ENCODE data around the gene KCNB1. TPM values are rescaled to one million over a fixed set of nuclear protein-coding genes. Genes with fewer than 3 reads are reported as not detected.

KCNB1 gene
- total RNA-seq, 1 donor from 2014 or later = 2.0 TPM

DNA sequence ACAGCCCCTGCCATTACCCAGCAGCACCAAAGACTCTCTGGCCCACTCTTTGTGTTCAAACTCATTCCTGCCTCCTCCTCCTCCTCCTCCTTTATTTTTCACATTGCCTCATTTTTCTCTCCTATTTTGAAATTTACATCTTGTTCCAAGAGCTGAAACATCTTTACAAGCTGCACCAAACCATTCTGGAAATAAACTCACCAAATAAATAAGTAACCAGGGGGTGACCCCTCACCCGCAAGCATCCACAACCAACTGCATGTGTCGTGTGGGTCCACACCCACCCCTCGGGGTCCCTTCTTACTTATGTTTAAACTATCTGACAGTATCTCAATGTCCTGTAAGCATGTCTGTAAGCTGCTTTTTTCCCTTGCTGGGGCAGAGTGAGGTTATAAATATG is 1.4 kb downstream of the KCNB1 start:
- Histone ChIP-seq H3K4me3 (no peak overlapping the region), H3K4me1 (peaks cover 27% of the 10 kb centered on the region), H3K27ac (no peak overlapping the region), H3K36me3 (no peaks in the 10 kb centered on the region), H3K9me3 (no peaks in the 10 kb centered on the region), H3K27me3 (peaks cover 6% of the 10 kb centered on the region)
- DNase-seq (ENCODE audit: extremely low spot score in 2 of 2) = no peak
- TF ChIP-seq POLR2AphosphoS5 (IDR thresholded peaks at IDR 0.05; ENCODE audit: insufficient read depth in 1 of 2, low read depth in 1 of 2) (no peak), POLR2A (IDR thresholded peaks at IDR 0.05) (no peak)
- TF ChIP-seq, protein P1, sequence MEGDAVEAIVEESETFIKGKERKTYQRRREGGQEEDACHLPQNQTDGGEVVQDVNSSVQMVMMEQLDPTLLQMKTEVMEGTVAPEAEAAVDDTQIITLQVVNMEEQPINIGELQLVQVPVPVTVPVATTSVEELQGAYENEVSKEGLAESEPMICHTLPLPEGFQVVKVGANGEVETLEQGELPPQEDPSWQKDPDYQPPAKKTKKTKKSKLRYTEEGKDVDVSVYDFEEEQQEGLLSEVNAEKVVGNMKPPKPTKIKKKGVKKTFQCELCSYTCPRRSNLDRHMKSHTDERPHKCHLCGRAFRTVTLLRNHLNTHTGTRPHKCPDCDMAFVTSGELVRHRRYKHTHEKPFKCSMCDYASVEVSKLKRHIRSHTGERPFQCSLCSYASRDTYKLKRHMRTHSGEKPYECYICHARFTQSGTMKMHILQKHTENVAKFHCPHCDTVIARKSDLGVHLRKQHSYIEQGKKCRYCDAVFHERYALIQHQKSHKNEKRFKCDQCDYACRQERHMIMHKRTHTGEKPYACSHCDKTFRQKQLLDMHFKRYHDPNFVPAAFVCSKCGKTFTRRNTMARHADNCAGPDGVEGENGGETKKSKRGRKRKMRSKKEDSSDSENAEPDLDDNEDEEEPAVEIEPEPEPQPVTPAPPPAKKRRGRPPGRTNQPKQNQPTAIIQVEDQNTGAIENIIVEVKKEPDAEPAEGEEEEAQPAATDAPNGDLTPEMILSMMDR (IDR thresholded peaks at IDR 0.05) = no peak
- intact Hi-C loops (cut with DNase I) = loop anchor here (5.0 kb wide), 2 partner anchors 99 to 149 kb away; no protein-coding TSS in a partner anchor

DNA sequence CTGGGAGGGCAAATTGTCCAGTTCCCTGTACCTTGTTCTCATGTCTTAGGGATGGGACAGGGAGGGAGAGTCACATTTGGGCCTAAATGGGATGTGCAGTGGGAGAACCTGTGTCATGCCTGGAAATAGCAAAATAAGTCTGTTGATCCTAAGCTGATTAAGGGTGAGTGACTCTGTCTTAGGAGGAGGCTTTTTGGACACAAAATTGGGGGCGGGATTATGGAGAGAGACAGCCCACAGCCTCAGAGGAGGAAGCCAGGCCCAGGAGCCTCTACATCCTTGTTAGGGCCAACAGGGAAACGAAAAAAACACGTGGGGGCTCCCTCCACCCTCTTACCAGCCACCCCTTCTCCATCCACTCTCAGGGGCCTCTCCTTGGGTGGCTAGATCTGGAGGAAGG is 2.2 kb downstream of the KCNB1 start:
- H3K27me3 ChIP-seq = peaks cover 6% of the 10 kb centered on the region
- intact Hi-C loops (cut with DNase I) = loop anchor here (5.0 kb wide), 2 partner anchors 98 to 148 kb away; no protein-coding TSS in a partner anchor
- no peak for DNase-seq (ENCODE audit: extremely low spot score in 2 of 2)
- no peak for TF ChIP-seq POLR2A (IDR thresholded peaks at IDR 0.05)
- TF ChIP-seq, protein P1 (IDR thresholded peaks at IDR 0.05) = no peak
- TF ChIP-seq POLR2AphosphoS5 (IDR thresholded peaks at IDR 0.05; ENCODE audit: insufficient read depth in 1 of 2, low read depth in 1 of 2) = no peak
- peaks cover 27% of the 10 kb centered on the region for H3K4me1 ChIP-seq
- H3K4me3 ChIP-seq = no peak overlapping the region
- no peaks in the 10 kb centered on the region for H3K9me3 ChIP-seq
- no peaks in the 10 kb centered on the region for H3K36me3 ChIP-seq
- H3K27ac ChIP-seq = no peak overlapping the region

DNA sequence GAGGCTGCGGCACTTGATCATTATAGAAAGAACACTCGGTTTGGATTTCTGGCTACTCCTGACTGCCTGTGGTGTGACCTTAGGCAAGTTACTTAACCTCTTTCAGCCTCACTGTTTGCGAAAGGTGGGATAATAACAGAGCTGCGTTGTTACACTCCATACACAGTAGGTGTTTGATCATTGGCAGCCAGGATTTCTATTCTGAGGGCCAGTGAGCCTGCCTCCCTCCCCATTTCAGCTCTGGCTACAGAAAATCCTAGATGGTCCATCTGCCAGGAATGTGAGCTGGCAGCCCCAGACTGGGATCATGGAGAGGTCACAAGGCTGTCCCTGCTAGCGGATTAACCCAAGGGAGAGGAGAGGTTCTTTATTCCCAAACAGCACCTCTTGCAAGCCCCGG is 2.7 kb downstream of the KCNB1 start:
- no peak for DNase-seq (ENCODE audit: extremely low spot score in 2 of 2)
- peaks cover 26% of the 10 kb centered on the region for H3K4me1 ChIP-seq
- no peak overlapping the region for H3K27ac ChIP-seq
- TF ChIP-seq POLR2A (IDR thresholded peaks at IDR 0.05) (no peak), POLR2AphosphoS5 (IDR thresholded peaks at IDR 0.05; ENCODE audit: insufficient read depth in 1 of 2, low read depth in 1 of 2) (no peak)
- TF ChIP-seq, protein P1 (IDR thresholded peaks at IDR 0.05) = no peak
- no peaks in the 10 kb centered on the region for H3K36me3 ChIP-seq
- no peak overlapping the region for H3K4me3 ChIP-seq
- intact Hi-C loops (cut with DNase I) = loop anchor here (5.0 kb wide), 2 partner anchors 97 to 147 kb away; no protein-coding TSS in a partner anchor
- no peaks in the 10 kb centered on the region for H3K9me3 ChIP-seq
- H3K27me3 ChIP-seq = peaks cover 6% of the 10 kb centered on the region

DNA sequence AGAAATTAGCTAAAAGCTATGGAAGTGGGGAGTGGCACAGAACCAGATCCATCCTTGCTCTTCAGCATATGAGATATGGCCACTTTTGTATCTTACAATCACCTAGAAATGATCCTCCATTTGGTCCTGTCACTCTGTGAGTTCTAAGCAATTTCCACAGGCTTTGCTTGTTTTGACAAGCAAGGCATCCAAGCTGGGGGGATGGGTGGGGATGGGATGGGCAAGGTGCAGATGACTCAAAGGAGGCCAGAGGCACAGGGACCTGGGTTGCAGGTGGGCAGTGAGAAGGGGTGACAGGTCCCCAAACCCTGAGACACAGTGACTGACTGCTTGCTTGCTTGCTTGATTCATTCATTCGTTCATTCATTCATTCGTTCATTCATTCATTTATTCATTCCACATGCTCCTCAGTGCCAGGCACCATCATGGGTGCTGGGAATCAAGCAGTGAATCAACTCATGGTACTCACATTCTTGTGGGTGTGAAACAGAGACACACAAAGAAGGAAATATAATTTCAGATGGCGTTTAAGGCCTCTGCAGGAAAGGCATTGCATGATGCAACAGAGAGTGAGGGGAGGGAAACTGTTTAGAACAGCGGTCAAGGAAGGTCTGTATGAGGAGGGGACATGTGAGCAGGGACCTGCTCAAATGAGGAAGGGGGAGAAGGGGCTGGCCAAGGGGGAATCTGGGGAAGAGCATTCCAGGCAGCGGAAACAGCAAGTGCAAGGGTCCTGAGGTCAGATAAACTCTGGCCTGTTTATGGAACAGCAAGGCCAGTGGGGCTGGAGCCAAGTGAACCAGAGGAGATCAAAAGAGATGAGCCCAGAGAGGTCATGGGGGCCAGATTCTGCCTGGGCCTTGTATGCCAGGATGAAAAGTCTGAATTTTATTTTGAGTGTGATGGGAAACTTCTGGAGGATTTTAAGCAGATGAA is 3.4 kb downstream of the KCNB1 start:
- Histone ChIP-seq H3K9me3 (no peaks in the 10 kb centered on the region), H3K36me3 (no peaks in the 10 kb centered on the region), H3K4me1 (peaks cover 18% of the 10 kb centered on the region), H3K27ac (no peak overlapping the region), H3K4me3 (no peak overlapping the region), H3K27me3 (no peaks in the 10 kb centered on the region)
- intact Hi-C loops (cut with DNase I) = no loop called here
- no peak for TF ChIP-seq POLR2A (IDR thresholded peaks at IDR 0.05)
- TF ChIP-seq POLR2AphosphoS5 (IDR thresholded peaks at IDR 0.05; ENCODE audit: insufficient read depth in 1 of 2, low read depth in 1 of 2) = no peak
- TF ChIP-seq, protein P1 (IDR thresholded peaks at IDR 0.05) = no peak
- DNase-seq (ENCODE audit: extremely low spot score in 2 of 2) = no peak

DNA sequence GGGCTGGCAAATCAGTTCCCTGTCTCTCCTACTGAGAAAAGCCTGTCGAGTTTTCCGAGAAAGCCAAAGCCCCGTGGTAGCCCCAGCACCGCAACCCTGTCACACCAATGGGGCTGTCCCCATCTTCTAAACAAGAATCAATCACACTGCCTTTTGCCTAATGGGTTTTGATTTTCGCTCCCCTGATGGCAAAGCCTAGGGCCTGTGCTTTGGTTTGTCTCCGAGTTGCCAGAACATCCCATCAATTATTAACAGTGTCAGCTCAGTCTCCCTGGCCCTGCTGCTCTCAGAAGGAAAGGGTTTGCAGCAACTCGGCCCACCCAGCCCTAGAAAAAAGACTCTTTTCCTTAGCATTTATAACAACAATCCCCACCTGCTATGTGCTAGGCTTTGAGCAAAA is 4.2 kb downstream of the KCNB1 start:
- no peak for DNase-seq (ENCODE audit: extremely low spot score in 2 of 2)
- intact Hi-C loops (cut with DNase I) = no loop called here
- Histone ChIP-seq H3K4me3 (no peak overlapping the region), H3K27me3 (no peaks in the 10 kb centered on the region), H3K4me1 (peaks cover 13% of the 10 kb centered on the region), H3K36me3 (no peaks in the 10 kb centered on the region), H3K27ac (no peak overlapping the region), H3K9me3 (no peaks in the 10 kb centered on the region)
- TF ChIP-seq, protein P1 (IDR thresholded peaks at IDR 0.05) = no peak
